ENCODE results near the gene LPA.
"Not testable (repeated sequence)": the region's sequence is repeated elsewhere in the genome, so short reads cannot be mapped to it uniquely, and the experiment has no call there.

Gene LPA
- 0 to 0.18 (median 0) reads per million in 18 experiments for total RNA-seq

GRCh38 chr6:160664198-160664597 is at the start of gene LPA:
LPA (minus strand) TSS chr6:160664275; CDS start chr6:160664214, 61 bp downstream.
- not testable (repeated sequence) for DNase-seq

- not testable (repeated sequence) for DNase-seq
These were observed 44.9 kb upstream of the LPA start for GRCh38 chr6:160708993-160709392.

DNA sequence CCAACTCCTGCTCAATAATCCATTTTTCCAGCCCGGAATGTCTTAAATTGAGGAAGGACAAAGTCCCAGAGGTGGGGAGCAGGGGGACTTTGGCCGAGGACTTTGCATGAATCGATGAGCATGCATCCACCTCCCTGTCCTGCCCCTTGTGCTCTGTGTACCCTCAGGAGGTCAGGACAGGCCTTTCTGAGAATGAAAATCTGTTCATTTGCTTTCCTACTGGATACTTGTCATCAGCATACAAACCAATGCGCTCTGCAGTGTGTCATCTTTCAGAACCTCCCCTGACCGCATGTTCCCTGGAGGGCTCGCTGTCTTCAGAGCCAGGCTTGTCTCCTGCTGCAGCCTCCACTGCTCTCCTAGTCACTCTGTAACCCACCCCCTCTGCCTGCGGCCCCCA is 40.6 kb upstream of the LPA start:
- not testable (repeated sequence) for DNase-seq

DNA sequence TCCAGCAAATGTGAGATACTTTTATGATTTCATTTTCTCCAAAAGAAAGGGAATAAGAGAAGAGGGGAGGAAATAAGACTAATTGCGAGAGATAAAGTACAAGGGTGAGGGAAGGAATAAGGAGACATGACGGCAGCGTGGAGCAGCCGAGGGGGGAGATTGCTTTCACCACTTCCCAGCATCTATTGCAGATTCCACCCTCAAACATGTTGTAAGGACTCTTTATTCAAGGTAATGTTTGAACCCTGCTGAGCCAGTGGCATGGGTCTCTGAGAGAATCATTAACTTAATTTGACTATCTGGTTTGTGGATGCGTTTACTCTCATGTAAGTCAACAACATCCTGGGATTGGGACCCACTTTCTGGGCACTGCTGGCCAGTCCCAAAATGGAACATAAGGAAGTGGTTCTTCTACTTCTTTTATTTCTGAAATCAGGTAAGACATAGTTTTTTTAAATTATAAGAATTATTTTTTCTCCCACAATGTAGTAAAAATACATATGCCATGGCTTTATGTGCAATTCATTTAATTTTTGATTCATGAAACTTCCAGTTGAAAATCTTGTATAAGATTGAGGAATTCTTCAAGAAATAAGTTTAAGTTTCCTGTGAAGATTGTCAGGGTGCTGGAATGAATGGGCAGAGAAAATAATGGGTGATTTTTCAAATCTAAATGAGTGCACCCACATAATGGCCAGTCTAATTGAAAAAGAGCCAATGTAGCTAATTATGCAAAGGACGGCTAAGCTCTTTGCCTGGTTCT is 38.0 kb upstream of the LPA start, which contains the start of gene PLG:
Gene PLG, plus strand, starts transcription at position 327 of the 763 bp plus-strand sequence. Its CDS starts 61 bp downstream, at position 388.
- not testable (repeated sequence) for DNase-seq

GRCh38 chr6:160697826-160698225 is 33.8 kb upstream of the LPA start:
- DNase-seq, result no peak

DNA sequence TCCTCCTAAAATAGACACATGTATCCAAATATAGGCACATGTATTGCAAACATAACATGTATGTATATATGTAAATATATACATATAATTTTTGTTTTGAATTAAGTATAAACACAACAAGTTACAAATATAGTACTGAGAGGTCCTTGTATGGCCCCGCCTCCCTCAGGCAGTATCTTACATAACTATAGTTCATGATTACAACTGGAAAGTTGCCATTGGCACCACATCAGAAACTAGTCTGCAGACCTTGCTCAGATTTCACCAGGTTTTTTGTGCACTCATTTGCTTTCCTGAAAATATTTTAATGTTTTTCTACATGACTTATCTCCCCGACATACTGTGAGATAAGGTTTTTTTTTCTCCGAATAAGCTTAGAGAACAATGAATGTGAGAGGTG is 32.8 kb upstream of the LPA start:
- not testable (repeated sequence) for DNase-seq

DNA sequence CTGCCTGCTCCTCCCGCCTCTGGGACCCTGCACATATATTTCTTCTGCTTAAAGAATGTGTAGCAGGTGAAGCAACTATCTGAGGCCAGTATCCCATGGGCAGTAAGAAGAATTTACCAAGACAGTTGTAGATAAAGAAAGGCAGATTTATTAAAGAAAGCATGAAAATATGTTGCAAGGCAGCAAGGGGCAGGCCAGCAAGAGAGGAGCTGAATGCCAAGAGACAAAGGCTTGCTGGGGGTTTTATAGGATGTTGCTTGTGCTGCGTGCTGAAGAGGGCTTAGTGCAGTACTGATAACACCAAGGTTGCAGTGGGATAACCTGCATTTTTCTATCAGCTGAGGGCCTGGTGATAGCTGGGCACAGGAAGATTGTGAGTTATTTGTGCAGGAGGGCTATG is 31.5 kb upstream of the LPA start:
- not testable (repeated sequence) for DNase-seq

GRCh38 chr6:160695025-160695424 is 30.9 kb upstream of the LPA start:
- not testable (repeated sequence) for DNase-seq

- DNase-seq, result no peak
These were observed 28.4 kb upstream of the LPA start for GRCh38 chr6:160692369-160692959.

DNA sequence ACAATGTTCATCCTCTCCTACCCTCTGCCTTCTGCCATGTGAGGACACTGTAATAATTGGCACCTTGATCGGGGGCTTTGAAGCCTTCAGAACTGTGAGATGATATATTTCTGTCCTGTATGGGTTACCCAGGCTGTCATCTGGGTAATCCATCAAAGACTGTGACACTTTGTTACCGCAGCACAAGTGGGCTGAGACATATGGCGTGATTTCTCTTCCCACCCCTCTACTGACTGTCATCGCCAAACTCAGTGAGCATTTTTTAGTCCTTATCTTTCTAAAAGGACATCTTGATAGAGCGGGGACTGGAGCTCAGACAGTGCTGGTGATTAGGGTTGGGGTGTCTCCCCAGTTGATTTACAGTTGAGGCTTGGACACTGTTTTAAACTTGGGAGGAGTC is 27.5 kb upstream of the LPA start:
- DNase-seq, result no peak

DNA sequence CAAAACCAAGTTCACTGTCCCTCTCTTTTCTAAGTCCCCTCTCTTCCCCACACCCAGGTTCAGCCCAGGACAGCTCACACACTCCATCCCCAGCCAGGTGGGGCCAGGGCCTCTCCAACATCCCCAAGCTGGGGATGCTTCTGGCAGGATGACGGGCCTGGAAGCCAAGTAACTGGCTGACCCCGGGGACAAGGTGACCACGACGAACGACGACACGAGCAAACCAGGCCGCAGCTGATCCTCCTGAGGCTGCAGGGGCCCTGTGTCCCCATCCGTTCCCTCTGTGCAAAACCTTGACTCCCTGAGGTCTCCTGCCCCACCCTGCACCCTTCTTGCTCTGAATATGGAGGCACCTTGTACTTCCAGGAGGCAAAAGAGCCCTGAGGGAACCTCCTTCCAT is 26.4 kb upstream of the LPA start:
- DNase-seq, result no peak

GRCh38 chr6:160685762-160686450 is 21.8 kb upstream of the LPA start:
- DNase-seq, result no peak

- DNase-seq, result not testable (repeated sequence)
These were observed 21.2 kb upstream of the LPA start for GRCh38 chr6:160685101-160685761.

DNA sequence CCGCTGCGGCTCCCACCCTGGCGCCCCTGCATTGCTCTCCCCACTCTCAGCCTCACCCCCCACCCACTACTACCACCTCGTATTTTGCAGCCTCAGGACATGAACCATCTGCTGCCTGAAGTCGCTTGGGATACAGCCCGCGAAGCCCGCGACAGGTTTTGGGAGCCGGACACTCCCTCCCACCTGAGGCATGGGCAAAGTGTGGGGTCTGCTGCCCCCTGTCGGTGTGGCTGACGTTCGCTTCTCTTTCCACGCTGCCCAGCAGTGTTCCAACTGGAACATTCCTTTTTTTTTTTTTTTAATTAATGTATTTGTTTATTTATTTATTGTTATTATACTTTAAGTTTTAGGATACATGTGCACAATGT is 15.3 kb upstream of the LPA start:
- no peak for DNase-seq

DNA sequence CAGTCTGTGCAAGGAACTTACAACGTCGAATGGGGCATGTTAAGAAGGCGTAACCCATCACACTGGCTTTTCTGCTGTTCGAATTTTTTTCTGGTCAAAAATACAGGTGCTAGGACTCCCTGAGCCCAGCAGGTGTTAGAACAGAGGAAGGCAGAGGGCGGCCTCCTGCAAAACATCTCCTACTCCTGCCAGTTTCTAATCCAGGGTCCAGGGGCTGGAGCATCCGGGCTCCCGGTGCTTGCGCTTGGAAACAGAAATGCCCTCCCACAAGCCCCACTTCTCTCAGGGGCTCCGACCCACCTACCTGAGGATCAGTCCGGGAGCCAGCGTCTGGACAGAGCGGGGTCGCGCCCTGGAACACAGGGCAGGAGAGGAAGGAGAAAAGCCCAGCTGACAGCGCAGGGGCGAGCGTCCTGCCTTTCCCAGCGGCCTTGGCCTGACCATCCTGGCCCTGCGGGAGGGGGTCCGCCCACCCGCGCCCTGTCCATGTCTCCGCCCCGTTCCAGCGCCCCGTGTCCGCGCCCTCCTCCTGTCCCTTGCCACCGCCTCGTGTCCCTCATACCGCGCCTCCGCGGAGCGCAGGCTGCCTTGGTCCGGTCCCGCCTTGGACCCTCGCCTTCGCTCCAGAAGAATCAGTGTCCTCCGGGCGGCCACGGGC is 14.8 kb upstream of the LPA start:
- DNase-seq, result no peak

- peak in 1 of 2 donors; percentile 4 for DNase-seq
These were observed 14.2 kb upstream of the LPA start for GRCh38 chr6:160678230-160678629.

- DNase-seq, result not testable (repeated sequence)
These were observed 12.3 kb upstream of the LPA start for GRCh38 chr6:160676418-160676817.

GRCh38 chr6:160668589-160668988 is 4.5 kb upstream of the LPA start:
- DNase-seq, result no peak

DNA sequence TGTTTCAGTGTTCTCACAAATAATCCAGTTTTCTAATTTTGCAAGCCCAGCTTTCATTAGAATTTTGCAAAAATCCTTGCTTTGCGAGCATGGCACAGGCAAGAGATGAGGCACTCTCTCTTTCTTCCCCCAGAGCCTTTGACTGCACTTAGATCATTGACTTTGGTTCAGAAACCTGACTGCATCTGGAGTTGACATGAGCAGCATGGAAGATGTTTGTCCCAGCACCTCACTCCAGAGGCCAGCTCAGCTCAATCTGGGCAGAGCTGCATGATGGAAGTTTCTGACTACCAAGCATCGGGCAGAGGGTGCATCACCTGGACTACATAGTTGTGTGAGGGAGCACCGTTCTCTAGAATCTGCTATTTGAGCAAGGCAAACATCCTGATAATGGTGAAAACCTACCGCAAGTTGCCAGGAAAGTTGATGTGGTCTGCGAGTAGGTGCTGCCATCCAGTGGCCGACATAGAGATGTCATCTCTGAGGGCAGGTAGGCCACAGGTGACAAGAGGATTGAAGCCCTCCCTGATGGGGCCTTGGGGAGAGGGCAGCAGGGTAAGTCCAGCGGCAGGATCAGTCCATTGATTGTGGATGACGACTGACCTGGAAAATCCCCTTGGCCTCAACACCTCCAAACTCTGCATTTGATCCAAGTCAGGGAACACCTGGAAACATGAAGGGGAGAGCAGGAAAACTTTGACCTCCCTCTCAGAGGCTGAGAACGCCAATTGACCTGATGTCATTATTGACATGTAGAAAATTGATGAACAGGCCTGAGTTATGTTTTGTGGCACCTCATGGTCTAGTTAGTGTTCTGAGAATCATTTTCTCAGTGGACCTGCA is 3.8 kb upstream of the LPA start:
- no peak for DNase-seq

DNA sequence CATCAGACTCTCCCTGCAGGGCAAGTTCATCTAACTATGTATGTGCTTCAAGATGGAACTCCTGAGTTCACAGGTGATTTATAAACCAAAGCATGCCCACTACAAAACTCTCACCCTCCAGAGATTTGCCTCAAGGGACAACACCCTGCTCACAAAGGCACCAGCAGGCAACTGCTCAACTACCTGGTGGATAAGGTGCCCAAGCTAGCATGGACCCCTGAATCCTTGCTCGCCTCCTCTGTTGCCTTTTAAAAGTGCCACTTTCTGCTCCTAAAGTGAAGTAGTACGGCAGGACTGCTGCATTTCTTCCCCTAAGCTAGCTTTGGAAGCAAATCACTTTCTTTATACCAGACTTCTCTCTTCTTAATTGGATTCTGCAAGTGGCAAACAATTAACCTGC is 1.2 kb downstream of the LPA start:
- no peak for DNase-seq

GRCh38 chr6:160662429-160662828 is 1.6 kb downstream of the LPA start:
- no peak for DNase-seq

GRCh38 chr6:160661216-160661615 is 2.9 kb downstream of the LPA start:
- no peak for DNase-seq

All from inflammatory macrophage (primary cell).